ENCODE results near the gene PAX5.

PAX5 gene

GRCh38 chr9:36897478-36897877, 136.6 kb downstream of the PAX5 start:
- DNase-seq = no peak

- no peak for DNase-seq
Measured at GRCh38 chr9:36897019-36897418, 137.0 kb downstream of the PAX5 start.

- no peak for DNase-seq
Measured at GRCh38 chr9:36896296-36896695, 137.8 kb downstream of the PAX5 start.

GRCh38 chr9:36895744-36896260, 138.3 kb downstream of the PAX5 start:
- DNase-seq = no peak

GRCh38 chr9:36894695-36895310, 139.3 kb downstream of the PAX5 start:
- no peak for DNase-seq

GRCh38 chr9:36893911-36894310, 140.2 kb downstream of the PAX5 start:
- DNase-seq = no peak

GRCh38 chr9:36893184-36893583, 140.9 kb downstream of the PAX5 start:
- no peak for DNase-seq

GRCh38 chr9:36892279-36892678, 141.8 kb downstream of the PAX5 start:
- no peak for DNase-seq

GRCh38 chr9:36891341-36891811, 142.7 kb downstream of the PAX5 start:
- no peak for DNase-seq

- no peak for DNase-seq
Measured at GRCh38 chr9:36889844-36890243, 144.2 kb downstream of the PAX5 start.

- no peak for DNase-seq
Measured at GRCh38 chr9:36888551-36888950, 145.5 kb downstream of the PAX5 start.

- DNase-seq = no peak
Measured at GRCh38 chr9:36884721-36885120, 149.3 kb downstream of the PAX5 start.

GRCh38 chr9:36882594-36882993, 151.5 kb downstream of the PAX5 start:
- DNase-seq = no peak

- no peak for DNase-seq
Measured at GRCh38 chr9:36881743-36882441, 152.2 kb downstream of the PAX5 start.

- no peak for DNase-seq
Measured at GRCh38 chr9:36881316-36881715, 152.8 kb downstream of the PAX5 start.

- DNase-seq = no peak
Measured at GRCh38 chr9:36880075-36880474, 154.0 kb downstream of the PAX5 start.

- DNase-seq = no peak
Measured at GRCh38 chr9:36878986-36879982, 154.8 kb downstream of the PAX5 start.

- no peak for DNase-seq
Measured at GRCh38 chr9:36877239-36877638, 156.8 kb downstream of the PAX5 start.

- DNase-seq = no peak
Measured at GRCh38 chr9:36876056-36876455, 158.0 kb downstream of the PAX5 start.

- no peak for DNase-seq
Measured at GRCh38 chr9:36874921-36875320, 159.1 kb downstream of the PAX5 start.

GRCh38 chr9:36874261-36874660, 159.8 kb downstream of the PAX5 start:
- DNase-seq = no peak

GRCh38 chr9:36873247-36873875, 160.7 kb downstream of the PAX5 start:
- DNase-seq = peak; percentile 69

- DNase-seq = no peak
Measured at GRCh38 chr9:36872641-36873040, 161.4 kb downstream of the PAX5 start.
